ENCODE results near the gene MOB3B.

The MOB3B gene

DNA sequence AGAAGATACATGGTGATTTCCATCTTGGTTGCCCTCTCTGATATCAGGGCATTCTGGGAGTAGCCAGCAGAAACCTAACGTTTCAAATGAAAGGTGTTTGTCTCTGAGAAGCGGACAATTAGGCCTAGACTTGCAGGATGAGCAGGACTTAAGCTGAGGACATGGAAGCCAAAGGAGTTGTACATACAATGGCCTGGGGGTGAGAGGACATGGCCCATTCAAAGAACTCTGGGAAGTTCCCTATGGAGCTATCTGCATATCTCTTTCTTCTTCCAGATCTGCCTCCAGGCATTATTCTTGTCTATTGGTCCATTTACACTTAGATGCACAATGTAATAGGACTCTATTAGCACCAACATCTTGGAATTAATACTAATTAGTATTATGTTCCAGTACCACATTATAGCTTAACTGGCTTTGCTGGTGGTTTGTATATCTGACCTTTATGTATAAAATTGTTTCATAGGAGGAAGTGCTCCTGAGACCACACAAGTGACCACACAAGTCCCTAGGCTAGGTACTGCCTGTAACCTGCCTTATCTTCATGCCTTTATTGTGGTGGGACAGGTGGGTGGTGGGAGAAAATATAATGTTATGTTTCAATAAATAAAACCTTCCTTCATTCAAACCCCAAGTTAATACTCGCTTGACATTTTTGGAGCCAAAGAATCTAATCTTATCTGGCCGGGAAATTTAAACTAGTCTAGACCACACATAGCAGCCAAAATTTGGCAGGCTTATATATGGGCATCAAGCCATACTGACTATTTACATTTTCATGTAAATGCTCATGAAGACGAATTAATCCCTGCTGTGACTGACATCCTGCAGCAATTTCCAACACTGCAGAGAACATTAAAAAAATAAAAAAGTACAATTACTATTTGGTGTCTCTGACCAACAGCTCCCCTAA is 180.6 kb downstream of the MOB3B start:
- no peak overlapping the region for H3K9ac ChIP-seq (ENCODE audit: low read length)
- H3K4me3 ChIP-seq (ENCODE audit: low read depth, low read length), result no peak overlapping the region
- H3K4me1 ChIP-seq (ENCODE audit: control insufficient read depth, insufficient read depth, low read length), result peaks cover 26% of the 10 kb centered on the region
- no peaks in the 10 kb centered on the region for H3K36me3 ChIP-seq (ENCODE audit: control insufficient read depth, insufficient read depth, low read length)
- H3K9me3 ChIP-seq (ENCODE audit: control insufficient read depth, insufficient read depth, low read depth, low read length), result no peaks in the 10 kb centered on the region
- H3K27me3 ChIP-seq (ENCODE audit: control insufficient read depth, insufficient read depth, low read length), result no peaks in the 10 kb centered on the region
- H3K27ac ChIP-seq (ENCODE audit: low read depth, low read length), result no peak overlapping the region

DNA sequence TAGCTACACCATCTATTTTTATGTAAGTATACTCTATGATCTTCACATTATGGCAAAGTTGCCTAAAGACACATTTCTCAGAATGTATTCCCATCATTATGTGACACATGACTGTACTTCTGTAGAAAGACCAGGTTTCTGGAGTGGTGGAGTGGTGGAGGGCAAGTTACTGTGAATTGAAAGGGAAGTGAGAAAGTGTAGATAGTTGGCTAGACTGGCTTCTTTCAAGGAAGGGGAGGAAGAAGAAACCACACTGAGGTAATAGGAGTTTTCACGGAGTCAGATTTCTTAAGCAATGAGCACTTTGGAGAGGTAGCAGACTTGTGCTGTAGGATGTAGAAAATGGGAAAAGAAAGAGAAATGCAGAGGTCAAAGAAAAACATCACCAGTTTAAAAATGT is 181.7 kb downstream of the MOB3B start:
- no peak overlapping the region for H3K4me3 ChIP-seq (ENCODE audit: low read depth, low read length)
- H3K27ac ChIP-seq (ENCODE audit: low read depth, low read length), result no peak overlapping the region
- H3K27me3 ChIP-seq (ENCODE audit: control insufficient read depth, insufficient read depth, low read length), result no peaks in the 10 kb centered on the region
- no peaks in the 10 kb centered on the region for H3K9me3 ChIP-seq (ENCODE audit: control insufficient read depth, insufficient read depth, low read depth, low read length)
- H3K36me3 ChIP-seq (ENCODE audit: control insufficient read depth, insufficient read depth, low read length), result no peaks in the 10 kb centered on the region
- H3K4me1 ChIP-seq (ENCODE audit: control insufficient read depth, insufficient read depth, low read length), result peaks cover 15% of the 10 kb centered on the region
- no peak overlapping the region for H3K9ac ChIP-seq (ENCODE audit: low read length)

DNA sequence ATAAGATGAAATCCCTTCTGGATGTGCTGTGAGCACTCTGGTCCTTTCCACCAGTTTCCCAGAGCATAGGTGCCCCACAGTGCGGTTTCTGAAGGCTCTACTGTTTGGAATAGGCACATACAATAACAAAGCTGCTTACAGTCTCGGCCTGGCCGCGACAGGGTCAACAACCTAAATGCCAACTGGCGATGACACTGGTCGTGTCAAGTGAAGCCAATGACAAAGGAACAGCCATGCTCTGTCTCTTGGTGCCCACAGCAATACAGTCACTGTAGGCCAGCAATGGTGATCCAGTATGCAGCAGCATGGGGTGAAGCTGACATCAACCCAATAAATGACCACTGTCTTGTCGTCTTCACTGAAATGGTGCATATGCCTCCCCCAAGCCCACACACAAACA is 184.8 kb downstream of the MOB3B start:
- Histone ChIP-seq H3K9ac (ENCODE audit: low read length) (no peak overlapping the region), H3K27ac (ENCODE audit: low read depth, low read length) (no peak overlapping the region), H3K4me3 (ENCODE audit: low read depth, low read length) (no peak overlapping the region), H3K27me3 (ENCODE audit: control insufficient read depth, insufficient read depth, low read length) (no peaks in the 10 kb centered on the region), H3K9me3 (ENCODE audit: control insufficient read depth, insufficient read depth, low read depth, low read length) (peaks cover 3% of the 10 kb centered on the region; the same call in 1 of the 2 replicates), H3K4me1 (ENCODE audit: control insufficient read depth, insufficient read depth, low read length) (peaks cover 18% of the 10 kb centered on the region), H3K36me3 (ENCODE audit: control insufficient read depth, insufficient read depth, low read length) (no peaks in the 10 kb centered on the region)

GRCh38 chr9:27341545-27342294 is 187.9 kb downstream of the MOB3B start:
- H3K27ac ChIP-seq (ENCODE audit: low read depth, low read length), result no peak overlapping the region
- H3K4me1 ChIP-seq (ENCODE audit: control insufficient read depth, insufficient read depth, low read length), result peaks cover 8% of the 10 kb centered on the region; the same call in 1 of the 2 replicates
- H3K27me3 ChIP-seq (ENCODE audit: control insufficient read depth, insufficient read depth, low read length), result no peaks in the 10 kb centered on the region
- H3K9ac ChIP-seq (ENCODE audit: low read length), result no peak overlapping the region
- no peaks in the 10 kb centered on the region for H3K36me3 ChIP-seq (ENCODE audit: control insufficient read depth, insufficient read depth, low read length)
- H3K9me3 ChIP-seq (ENCODE audit: control insufficient read depth, insufficient read depth, low read depth, low read length), result peaks cover 3% of the 10 kb centered on the region; the same call in 1 of the 2 replicates
- H3K4me3 ChIP-seq (ENCODE audit: low read depth, low read length), result no peak overlapping the region

- Histone ChIP-seq H3K9ac (ENCODE audit: low read length) (no peak overlapping the region), H3K27ac (ENCODE audit: low read depth, low read length) (no peak overlapping the region), H3K36me3 (ENCODE audit: control insufficient read depth, insufficient read depth, low read length) (no peaks in the 10 kb centered on the region), H3K4me3 (ENCODE audit: low read depth, low read length) (no peak overlapping the region), H3K4me1 (ENCODE audit: control insufficient read depth, insufficient read depth, low read length) (peaks cover 15% of the 10 kb centered on the region), H3K9me3 (ENCODE audit: control insufficient read depth, insufficient read depth, low read depth, low read length) (peaks cover 3% of the 10 kb centered on the region; the same call in 1 of the 2 replicates), H3K27me3 (ENCODE audit: control insufficient read depth, insufficient read depth, low read length) (no peaks in the 10 kb centered on the region)
Observed at GRCh38 chr9:27340961-27341511, 188.6 kb downstream of the MOB3B start.

- Histone ChIP-seq H3K27ac (ENCODE audit: low read depth, low read length) (no peak overlapping the region), H3K4me1 (ENCODE audit: control insufficient read depth, insufficient read depth, low read length) (peaks cover 18% of the 10 kb centered on the region), H3K9me3 (ENCODE audit: control insufficient read depth, insufficient read depth, low read depth, low read length) (peaks cover 3% of the 10 kb centered on the region; the same call in 1 of the 2 replicates), H3K27me3 (ENCODE audit: control insufficient read depth, insufficient read depth, low read length) (no peaks in the 10 kb centered on the region), H3K4me3 (ENCODE audit: low read depth, low read length) (no peak overlapping the region), H3K9ac (ENCODE audit: low read length) (no peak overlapping the region), H3K36me3 (ENCODE audit: control insufficient read depth, insufficient read depth, low read length) (no peaks in the 10 kb centered on the region)
Observed at GRCh38 chr9:27340285-27340674, 189.3 kb downstream of the MOB3B start.

GRCh38 chr9:27339661-27340284 is 189.8 kb downstream of the MOB3B start:
- no peak overlapping the region for H3K4me3 ChIP-seq (ENCODE audit: low read depth, low read length)
- no peaks in the 10 kb centered on the region for H3K36me3 ChIP-seq (ENCODE audit: control insufficient read depth, insufficient read depth, low read length)
- H3K9ac ChIP-seq (ENCODE audit: low read length), result no peak overlapping the region
- H3K27me3 ChIP-seq (ENCODE audit: control insufficient read depth, insufficient read depth, low read length), result no peaks in the 10 kb centered on the region
- no peak overlapping the region for H3K27ac ChIP-seq (ENCODE audit: low read depth, low read length)
- H3K9me3 ChIP-seq (ENCODE audit: control insufficient read depth, insufficient read depth, low read depth, low read length), result peaks cover 3% of the 10 kb centered on the region; the same call in 1 of the 2 replicates
- H3K4me1 ChIP-seq (ENCODE audit: control insufficient read depth, insufficient read depth, low read length), result peaks cover 18% of the 10 kb centered on the region

- H3K27ac ChIP-seq (ENCODE audit: low read depth, low read length), result no peak overlapping the region
- no peak overlapping the region for H3K9ac ChIP-seq (ENCODE audit: low read length)
- no peaks in the 10 kb centered on the region for H3K36me3 ChIP-seq (ENCODE audit: control insufficient read depth, insufficient read depth, low read length)
- peaks cover 23% of the 10 kb centered on the region for H3K4me1 ChIP-seq (ENCODE audit: control insufficient read depth, insufficient read depth, low read length)
- H3K27me3 ChIP-seq (ENCODE audit: control insufficient read depth, insufficient read depth, low read length), result no peaks in the 10 kb centered on the region
- H3K9me3 ChIP-seq (ENCODE audit: control insufficient read depth, insufficient read depth, low read depth, low read length), result peaks cover 3% of the 10 kb centered on the region; the same call in 1 of the 2 replicates
- H3K4me3 ChIP-seq (ENCODE audit: low read depth, low read length), result no peak overlapping the region
Observed at GRCh38 chr9:27338527-27338903, 191.1 kb downstream of the MOB3B start.

DNA sequence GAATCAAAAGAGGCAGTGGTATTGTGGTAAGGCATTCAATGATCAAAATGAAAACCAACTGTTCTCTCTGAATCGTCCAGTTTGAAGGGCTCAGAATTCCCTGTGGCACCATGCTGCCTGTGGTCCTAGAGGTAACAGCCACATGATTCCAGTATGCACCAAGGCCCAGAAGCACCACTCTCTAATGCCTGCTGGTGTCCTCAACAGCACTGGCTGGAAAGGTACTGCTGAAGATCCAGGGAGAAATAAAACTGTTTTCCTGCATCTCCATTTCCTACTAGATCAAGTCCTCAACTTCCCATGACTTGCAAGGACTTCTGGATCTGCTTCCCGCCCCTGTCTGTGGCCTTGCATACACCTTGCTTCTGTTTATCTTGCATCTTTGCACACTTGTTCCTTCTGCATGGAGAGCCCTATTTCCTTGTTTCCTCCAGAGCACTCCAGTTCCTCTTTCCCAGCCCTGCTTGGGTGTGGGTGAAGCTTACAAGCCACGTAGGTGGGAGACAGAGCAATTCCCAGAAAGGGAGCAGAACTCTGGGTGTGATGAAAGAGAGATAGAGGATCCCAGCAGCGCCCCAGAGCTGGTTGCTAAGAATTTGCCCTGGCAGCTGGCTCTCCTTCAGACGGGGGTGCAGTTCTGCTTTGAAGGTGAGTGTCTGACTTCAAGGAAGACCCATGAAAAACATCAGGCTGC is 191.6 kb downstream of the MOB3B start:
- no peak overlapping the region for H3K27ac ChIP-seq (ENCODE audit: low read depth, low read length)
- peaks cover 3% of the 10 kb centered on the region; the same call in 1 of the 2 replicates for H3K9me3 ChIP-seq (ENCODE audit: control insufficient read depth, insufficient read depth, low read depth, low read length)
- H3K4me3 ChIP-seq (ENCODE audit: low read depth, low read length), result no peak overlapping the region
- H3K4me1 ChIP-seq (ENCODE audit: control insufficient read depth, insufficient read depth, low read length), result peaks cover 25% of the 10 kb centered on the region
- no peaks in the 10 kb centered on the region for H3K27me3 ChIP-seq (ENCODE audit: control insufficient read depth, insufficient read depth, low read length)
- H3K9ac ChIP-seq (ENCODE audit: low read length), result no peak overlapping the region
- no peaks in the 10 kb centered on the region for H3K36me3 ChIP-seq (ENCODE audit: control insufficient read depth, insufficient read depth, low read length)

DNA sequence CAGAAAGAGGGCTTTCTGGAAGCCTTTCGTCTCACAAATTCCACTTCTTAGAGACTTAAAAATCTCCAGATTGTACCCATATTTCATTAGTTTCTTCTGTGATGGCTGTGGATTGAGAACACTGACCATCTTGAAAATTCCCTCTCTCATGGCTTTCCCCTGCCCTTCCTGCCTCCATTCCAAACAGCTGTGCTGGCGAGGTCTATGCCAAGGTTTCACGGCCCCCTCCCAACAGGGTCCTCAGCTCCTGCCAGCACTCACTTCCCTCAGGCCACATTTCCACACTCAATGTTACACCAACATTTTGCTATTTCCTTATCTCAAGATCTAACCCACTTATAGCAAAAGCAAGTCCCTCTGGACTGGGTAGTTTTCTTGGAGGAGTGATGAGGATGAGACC is 192.4 kb downstream of the MOB3B start:
- Histone ChIP-seq H3K4me1 (ENCODE audit: control insufficient read depth, insufficient read depth, low read length) (peaks cover 25% of the 10 kb centered on the region), H3K27me3 (ENCODE audit: control insufficient read depth, insufficient read depth, low read length) (no peaks in the 10 kb centered on the region), H3K9me3 (ENCODE audit: control insufficient read depth, insufficient read depth, low read depth, low read length) (peaks cover 3% of the 10 kb centered on the region; the same call in 1 of the 2 replicates), H3K27ac (ENCODE audit: low read depth, low read length) (no peak overlapping the region), H3K9ac (ENCODE audit: low read length) (no peak overlapping the region), H3K36me3 (ENCODE audit: control insufficient read depth, insufficient read depth, low read length) (no peaks in the 10 kb centered on the region), H3K4me3 (ENCODE audit: low read depth, low read length) (no peak overlapping the region)

All from HUES6 (cell line).